ENCODE results near the gene KRTAP5-7.
"Not testable (repeated sequence)": the region's sequence is repeated elsewhere in the genome, so short reads cannot be mapped to it uniquely, and the experiment has no call there.

DNA sequence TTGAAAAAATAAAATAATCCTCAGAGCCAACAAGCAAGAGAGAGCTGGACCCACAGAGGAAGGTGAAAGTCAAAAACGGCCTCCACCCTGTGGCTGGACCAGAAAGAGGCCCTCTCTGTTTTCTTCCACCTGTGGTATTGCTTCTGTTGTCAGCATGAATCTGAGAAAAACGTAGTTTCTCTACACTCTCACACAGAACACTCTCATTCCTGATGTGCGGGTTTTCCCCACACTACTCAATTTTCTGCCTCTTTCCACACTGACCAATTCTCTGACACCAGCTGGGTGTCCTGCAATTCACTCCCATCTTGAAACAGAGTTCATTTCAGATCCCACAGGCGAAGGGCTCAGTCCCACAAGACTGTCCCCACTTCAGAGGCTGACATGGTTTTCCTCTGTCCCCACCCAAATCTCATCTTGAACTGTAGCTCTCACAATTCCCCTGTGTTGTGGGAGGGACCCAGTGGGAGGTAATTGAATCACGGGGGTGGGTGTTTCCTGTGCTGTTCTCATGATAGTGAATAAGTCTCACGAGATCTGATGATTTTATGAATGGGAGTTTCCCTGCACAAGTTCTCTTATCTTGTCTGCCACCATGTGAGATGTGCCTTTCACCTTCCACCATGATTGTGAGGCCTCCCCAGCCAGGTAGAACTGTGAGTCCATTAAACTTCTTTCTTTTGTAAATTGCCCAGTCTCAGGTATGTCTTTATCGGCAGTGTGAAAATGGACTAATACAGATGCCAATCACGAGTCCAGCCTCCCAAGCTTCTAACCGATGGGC is 13.6 kb downstream of the KRTAP5-7 start:
- TF ChIP-seq, protein P1, sequence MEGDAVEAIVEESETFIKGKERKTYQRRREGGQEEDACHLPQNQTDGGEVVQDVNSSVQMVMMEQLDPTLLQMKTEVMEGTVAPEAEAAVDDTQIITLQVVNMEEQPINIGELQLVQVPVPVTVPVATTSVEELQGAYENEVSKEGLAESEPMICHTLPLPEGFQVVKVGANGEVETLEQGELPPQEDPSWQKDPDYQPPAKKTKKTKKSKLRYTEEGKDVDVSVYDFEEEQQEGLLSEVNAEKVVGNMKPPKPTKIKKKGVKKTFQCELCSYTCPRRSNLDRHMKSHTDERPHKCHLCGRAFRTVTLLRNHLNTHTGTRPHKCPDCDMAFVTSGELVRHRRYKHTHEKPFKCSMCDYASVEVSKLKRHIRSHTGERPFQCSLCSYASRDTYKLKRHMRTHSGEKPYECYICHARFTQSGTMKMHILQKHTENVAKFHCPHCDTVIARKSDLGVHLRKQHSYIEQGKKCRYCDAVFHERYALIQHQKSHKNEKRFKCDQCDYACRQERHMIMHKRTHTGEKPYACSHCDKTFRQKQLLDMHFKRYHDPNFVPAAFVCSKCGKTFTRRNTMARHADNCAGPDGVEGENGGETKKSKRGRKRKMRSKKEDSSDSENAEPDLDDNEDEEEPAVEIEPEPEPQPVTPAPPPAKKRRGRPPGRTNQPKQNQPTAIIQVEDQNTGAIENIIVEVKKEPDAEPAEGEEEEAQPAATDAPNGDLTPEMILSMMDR (IDR thresholded peaks at IDR 0.05), result not testable (repeated sequence)
- TF ChIP-seq POLR2A (IDR thresholded peaks at IDR 0.05), result not testable (repeated sequence)

All from adrenal gland (tissue), 5 donors.